Muscle layer of colon (tissue), 2 donors: ENCODE results near the gene TIAM1.

Source experiments
- H3K27ac ChIP-seq: one replicate; pipeline ENCODE4 v1.7.0; 2013; ENCODE audit warnings: low read depth, mild to moderate bottlenecking, low read length, moderate library complexity
- H3K27me3 ChIP-seq, 2 donors: one replicate each; pipeline ENCODE4 v1.7.0; 2013; ENCODE audit warnings: low read length in 2 of 2, mild to moderate bottlenecking in 2 of 2; ENCODE audit not compliant: insufficient read depth in 2 of 2, control insufficient read depth in 1 of 2
- H3K36me3 ChIP-seq: one replicate; pipeline ENCODE4 v1.7.0; 2013; ENCODE audit warnings: mild to moderate bottlenecking, low read length; ENCODE audit not compliant: insufficient read depth
- H3K4me1 ChIP-seq: one replicate; pipeline ENCODE4 v1.7.0; 2013; ENCODE audit warnings: mild to moderate bottlenecking, low read length; ENCODE audit not compliant: insufficient read depth
- H3K4me3 ChIP-seq, 2 donors: one replicate each; pipeline ENCODE4 v1.7.0; 2013; ENCODE audit warnings: low read length in 2 of 2, low read depth in 1 of 2, mild to moderate bottlenecking in 1 of 2, moderate library complexity in 1 of 2
- H3K9ac ChIP-seq: one replicate; pipeline ENCODE4 v1.7.0; 2013; ENCODE audit warnings: low read length
- H3K9me3 ChIP-seq: one replicate; pipeline ENCODE4 v1.7.0; 2013; ENCODE audit warnings: mild to moderate bottlenecking, low read length
- donor health status: abdominal sarcoma.
- donor health status: Adenocarcinoma of cecum.

Gene TIAM1

GRCh38 chr21:31295676-31296075 lies 48.4 kb downstream of the TIAM1 start:
- no peak overlapping the region for H3K27ac ChIP-seq
- no peaks in the 10 kb centered on the region for H3K27me3 ChIP-seq
- no peaks in the 10 kb centered on the region for H3K9me3 ChIP-seq
- no peak overlapping the region for H3K9ac ChIP-seq
- no peaks in the 10 kb centered on the region for H3K4me1 ChIP-seq
- H3K4me3 ChIP-seq = no peak overlapping the region
- no peaks in the 10 kb centered on the region for H3K36me3 ChIP-seq

GRCh38 chr21:31294691-31295090 lies 49.4 kb downstream of the TIAM1 start:
- H3K27ac ChIP-seq = no peak overlapping the region
- no peaks in the 10 kb centered on the region for H3K36me3 ChIP-seq
- H3K27me3 ChIP-seq = no peaks in the 10 kb centered on the region
- H3K4me1 ChIP-seq = no peaks in the 10 kb centered on the region
- H3K4me3 ChIP-seq = no peak overlapping the region
- no peaks in the 10 kb centered on the region for H3K9me3 ChIP-seq
- no peak overlapping the region for H3K9ac ChIP-seq

- Histone ChIP-seq H3K9ac (no peak overlapping the region), H3K4me3 (no peak overlapping the region), H3K4me1 (no peaks in the 10 kb centered on the region), H3K9me3 (no peaks in the 10 kb centered on the region), H3K27me3 (no peaks in the 10 kb centered on the region), H3K27ac (no peak overlapping the region), H3K36me3 (no peaks in the 10 kb centered on the region)
These were observed 50.1 kb downstream of the TIAM1 start for GRCh38 chr21:31293986-31294385.

- H3K27ac ChIP-seq = no peak overlapping the region
- no peaks in the 10 kb centered on the region for H3K36me3 ChIP-seq
- no peaks in the 10 kb centered on the region for H3K9me3 ChIP-seq
- H3K4me1 ChIP-seq = no peaks in the 10 kb centered on the region
- H3K4me3 ChIP-seq = no peak overlapping the region
- H3K27me3 ChIP-seq = no peaks in the 10 kb centered on the region
- no peak overlapping the region for H3K9ac ChIP-seq
These were observed 53.3 kb downstream of the TIAM1 start for GRCh38 chr21:31290765-31291164.

- no peaks in the 10 kb centered on the region for H3K27me3 ChIP-seq
- no peak overlapping the region for H3K27ac ChIP-seq
- H3K4me3 ChIP-seq = no peak overlapping the region
- H3K36me3 ChIP-seq = no peaks in the 10 kb centered on the region
- H3K9me3 ChIP-seq = no peaks in the 10 kb centered on the region
- no peak overlapping the region for H3K9ac ChIP-seq
- H3K4me1 ChIP-seq = no peaks in the 10 kb centered on the region
These were observed 54.4 kb downstream of the TIAM1 start for GRCh38 chr21:31289702-31290101.

GRCh38 chr21:31288191-31288590 lies 55.9 kb downstream of the TIAM1 start:
- H3K27ac ChIP-seq = no peak overlapping the region
- no peak overlapping the region for H3K4me3 ChIP-seq
- H3K27me3 ChIP-seq = no peaks in the 10 kb centered on the region
- H3K9me3 ChIP-seq = no peaks in the 10 kb centered on the region
- no peaks in the 10 kb centered on the region for H3K4me1 ChIP-seq
- no peaks in the 10 kb centered on the region for H3K36me3 ChIP-seq
- H3K9ac ChIP-seq = no peak overlapping the region

GRCh38 chr21:31287201-31287600 lies 56.9 kb downstream of the TIAM1 start:
- Histone ChIP-seq H3K4me3 (no peak overlapping the region), H3K9me3 (no peaks in the 10 kb centered on the region)

GRCh38 chr21:31286621-31287020 lies 57.4 kb downstream of the TIAM1 start:
- no peak overlapping the region for H3K4me3 ChIP-seq
- no peaks in the 10 kb centered on the region for H3K9me3 ChIP-seq
- no peaks in the 10 kb centered on the region for H3K27me3 ChIP-seq
- H3K36me3 ChIP-seq = no peaks in the 10 kb centered on the region
- H3K9ac ChIP-seq = no peak overlapping the region
- no peaks in the 10 kb centered on the region for H3K4me1 ChIP-seq
- H3K27ac ChIP-seq = no peak overlapping the region

More at GRCh38 chr21:31287201-31287600, 56.9 kb downstream of the TIAM1 start:
- Histone ChIP-seq H3K27me3 (no peaks in the 10 kb centered on the region), H3K36me3 (no peaks in the 10 kb centered on the region), H3K27ac (no peak overlapping the region), H3K4me1 (no peaks in the 10 kb centered on the region), H3K9ac (no peak overlapping the region)

- Histone ChIP-seq H3K4me1 (no peaks in the 10 kb centered on the region), H3K9ac (no peak overlapping the region), H3K27ac (no peak overlapping the region), H3K4me3 (no peak overlapping the region), H3K9me3 (no peaks in the 10 kb centered on the region), H3K27me3 (no peaks in the 10 kb centered on the region), H3K36me3 (no peaks in the 10 kb centered on the region)
These were observed 59.2 kb downstream of the TIAM1 start for GRCh38 chr21:31284797-31285397.

GRCh38 chr21:31283025-31283424 lies 61.0 kb downstream of the TIAM1 start:
- no peaks in the 10 kb centered on the region for H3K9me3 ChIP-seq
- no peaks in the 10 kb centered on the region for H3K4me1 ChIP-seq

GRCh38 chr21:31282095-31282709 lies 61.9 kb downstream of the TIAM1 start:
- no peaks in the 10 kb centered on the region for H3K27me3 ChIP-seq
- H3K27ac ChIP-seq = no peak overlapping the region
- no peaks in the 10 kb centered on the region for H3K9me3 ChIP-seq
- H3K4me1 ChIP-seq = no peaks in the 10 kb centered on the region
- no peak overlapping the region for H3K4me3 ChIP-seq
- no peak overlapping the region for H3K9ac ChIP-seq
- no peaks in the 10 kb centered on the region for H3K36me3 ChIP-seq

More at GRCh38 chr21:31283025-31283424, 61.0 kb downstream of the TIAM1 start:
- Histone ChIP-seq H3K27ac (no peak overlapping the region), H3K36me3 (no peaks in the 10 kb centered on the region), H3K27me3 (no peaks in the 10 kb centered on the region), H3K4me3 (no peak overlapping the region), H3K9ac (no peak overlapping the region)

- H3K9me3 ChIP-seq = no peaks in the 10 kb centered on the region
- no peak overlapping the region for H3K27ac ChIP-seq
- no peaks in the 10 kb centered on the region for H3K36me3 ChIP-seq
- H3K9ac ChIP-seq = no peak overlapping the region
- no peak overlapping the region for H3K4me3 ChIP-seq
- no peaks in the 10 kb centered on the region for H3K27me3 ChIP-seq
- H3K4me1 ChIP-seq = no peaks in the 10 kb centered on the region
These were observed 62.5 kb downstream of the TIAM1 start for GRCh38 chr21:31281561-31281960.
